HG03439 (cell line): ENCODE results near the gene ENOPH1.

Source experiments
- ATAC-seq: cut with Tn5 transposase; IDR thresholded peaks from one replicate; pipeline ENCODE4 v1.9.1; 2021; ENCODE audit warnings: mild to moderate bottlenecking, moderate library complexity; ENCODE audit not compliant: unreplicated experiment

ENOPH1 gene

GRCh38 chr4:82425478-82425877, 4.9 kb upstream of the ENOPH1 start:
- ATAC-seq, result no peak

GRCh38 chr4:82428526-82428968, 1.8 kb upstream of the ENOPH1 start:
- ATAC-seq, result no peak

GRCh38 chr4:82428969-82429727, 1.2 kb upstream of the ENOPH1 start:
- ATAC-seq, result peak; percentile 60

GRCh38 chr4:82429728-82430192, 630 bp upstream of the ENOPH1 start:
- ATAC-seq, result peak; percentile 7

GRCh38 chr4:82430964-82431745, 765 bp downstream of the ENOPH1 start:
- ATAC-seq, result peak; percentile 4

- no peak for ATAC-seq
Observed at GRCh38 chr4:82431831-82432230, 1.4 kb downstream of the ENOPH1 start.

GRCh38 chr4:82432596-82432995, 2.2 kb downstream of the ENOPH1 start:
- no peak for ATAC-seq

- ATAC-seq, result no peak
Observed at GRCh38 chr4:82433791-82434190, 3.4 kb downstream of the ENOPH1 start.

- ATAC-seq, result no peak
Observed at GRCh38 chr4:82434949-82435348, 4.6 kb downstream of the ENOPH1 start.

- ATAC-seq, result no peak
Observed at GRCh38 chr4:82436130-82436529, 5.7 kb downstream of the ENOPH1 start.

GRCh38 chr4:82436780-82437179, 6.4 kb downstream of the ENOPH1 start:
- ATAC-seq, result no peak

GRCh38 chr4:82437285-82438005, 7.1 kb downstream of the ENOPH1 start:
- ATAC-seq, result no peak

- ATAC-seq, result no peak
Observed at GRCh38 chr4:82439088-82439487, 8.7 kb downstream of the ENOPH1 start.

GRCh38 chr4:82447886-82448285, 17.5 kb downstream of the ENOPH1 start:
- no peak for ATAC-seq

GRCh38 chr4:82450966-82451755, 20.8 kb downstream of the ENOPH1 start:
- no peak for ATAC-seq

GRCh38 chr4:82452026-82452425, 21.6 kb downstream of the ENOPH1 start:
- ATAC-seq, result no peak

GRCh38 chr4:82457266-82457665, 26.9 kb downstream of the ENOPH1 start:
- no peak for ATAC-seq

- ATAC-seq, result no peak
Observed at GRCh38 chr4:82458729-82459128, 28.3 kb downstream of the ENOPH1 start.

- ATAC-seq, result no peak
Observed at GRCh38 chr4:82461710-82462109, 31.3 kb downstream of the ENOPH1 start.

- ATAC-seq, result peak; percentile 66
Observed at GRCh38 chr4:82462415-82462831, 32.0 kb downstream of the ENOPH1 start.

- ATAC-seq, result no peak
Observed at GRCh38 chr4:82463221-82463620, 32.8 kb downstream of the ENOPH1 start.
